GM23338 (cell line): Measurements from ENCODE around the gene CBLL2. TPM values are rescaled to one million over a fixed set of nuclear protein-coding genes. Genes with fewer than 3 reads are reported as not detected.

ENCODE experiments used
- ATAC-seq: fragments of 200-7000 bp; cut with Tn5 transposase; 3 replicates; pipeline ENCODE4 v1.9.1; 2020
- DNase-seq: peaks from one replicate; pipeline ENCODE4 v3.0.0-alpha.2; 2015; ENCODE audit warnings: low spot score
- H2AFZ ChIP-seq: fragments of 200-600 bp; sonication (generic); 2 replicates; pipeline ENCODE4 v1.8.0; 2016; ENCODE audit warnings: antibody characterized with exemption, mild to moderate bottlenecking, moderate library complexity
- H3F3A ChIP-seq: fragments of 200-600 bp; sonication (generic); replicated peaks from 2 replicates; pipeline ENCODE4 v1.8.0; 2017; ENCODE audit warnings: antibody characterized with exemption, mixed run types, low read depth
- H3K27ac ChIP-seq: fragments of 200-600 bp; sonication (generic); 2 replicates; pipeline ENCODE4 v1.6.1; 2016; ENCODE audit warnings: low read depth
- H3K27me3 ChIP-seq: fragments of 200-600 bp; sonication (generic); 2 replicates; pipeline ENCODE4 v1.8.0; 2016; ENCODE audit warnings: mild to moderate bottlenecking, mixed run types, moderate library complexity; ENCODE audit not compliant: insufficient read depth
- H3K36me3 ChIP-seq: fragments of 200-600 bp; sonication (generic); 2 replicates; pipeline ENCODE4 v1.8.0; 2016; ENCODE audit warnings: mild to moderate bottlenecking; ENCODE audit not compliant: insufficient read depth
- H3K4me1 ChIP-seq: fragments of 200-600 bp; sonication (generic); 2 replicates; pipeline ENCODE4 v1.8.0; 2016; ENCODE audit warnings: mild to moderate bottlenecking, moderate library complexity; ENCODE audit not compliant: insufficient read depth
- H3K4me2 ChIP-seq: fragments of 200-600 bp; sonication (generic); 2 replicates; pipeline ENCODE4 v1.7.1; 2017; ENCODE audit warnings: mixed run types
- H3K4me3 ChIP-seq: fragments of 200-600 bp; sonication (generic); 2 replicates; pipeline ENCODE4 v1.6.1; 2016; ENCODE audit warnings: mixed run types
- H3K79me2 ChIP-seq: fragments of 200-600 bp; sonication (generic); replicated peaks from 2 replicates; pipeline ENCODE4 v1.8.0; 2017; ENCODE audit warnings: mild to moderate bottlenecking; ENCODE audit not compliant: insufficient read depth
- H3K9me2 ChIP-seq: fragments of 200-600 bp; sonication (generic); 2 replicates; pipeline ENCODE4 v1.8.0; 2017; ENCODE audit not compliant: insufficient read depth
- H4K20me1 ChIP-seq: fragments of 200-600 bp; sonication (generic); replicated peaks from 2 replicates; pipeline ENCODE4 v1.8.0; 2017; ENCODE audit warnings: mild to moderate bottlenecking; ENCODE audit not compliant: insufficient read depth
- H3K27ac Mint-ChIP-seq: 2 replicates; pipeline ENCODE4 v1.8.0; 2020; ENCODE audit warnings: inconsistent platforms, mild to moderate bottlenecking, moderate library complexity, mixed read lengths
- H3K27me3 Mint-ChIP-seq: 3 replicates; pipeline ENCODE4 v1.8.0; 2022; ENCODE audit warnings: low read depth, mild to moderate bottlenecking, moderate library complexity, mixed read lengths, inconsistent platforms; ENCODE audit not compliant: insufficient read depth, poor library complexity
- H3K36me3 Mint-ChIP-seq: 3 replicates; pipeline ENCODE4 v1.8.0; 2021; ENCODE audit warnings: low read depth, mild to moderate bottlenecking, inconsistent platforms, moderate library complexity, mixed read lengths
- H3K4me1 Mint-ChIP-seq: 3 replicates; pipeline ENCODE4 v1.8.0; 2020; ENCODE audit warnings: mild to moderate bottlenecking, inconsistent platforms, mixed read lengths
- H3K4me3 Mint-ChIP-seq: 3 replicates; pipeline ENCODE4 v1.8.0; 2021; ENCODE audit warnings: moderate library complexity, mild to moderate bottlenecking, inconsistent platforms, mixed read lengths
- H3K9me3 Mint-ChIP-seq: 3 replicates; pipeline ENCODE4 v1.8.0; 2020; ENCODE audit warnings: moderate library complexity, mild to moderate bottlenecking, inconsistent platforms, mixed read lengths
- CREB1 ChIP-seq: fragments of 250-450 bp; sonication (Bioruptor Pico); IDR thresholded peaks from 2 replicates; pipeline ENCODE4 v1.5.0; 2020; ENCODE audit warnings: low read depth, mild to moderate bottlenecking, moderate library complexity
- EZH2 ChIP-seq: fragments of 200-600 bp; sonication (generic); IDR thresholded peaks from one replicate; pipeline ENCODE4 v1.8.0; 2017; ENCODE audit warnings: antibody characterized with exemption, mild to moderate bottlenecking, low read depth; ENCODE audit not compliant: unreplicated experiment
- POLR2AphosphoS5 ChIP-seq: IDR thresholded peaks from 2 replicates; pipeline ENCODE4 v1.6.1; 2016; ENCODE audit warnings: antibody characterized with exemption, low read depth
- ZNF462 ChIP-seq: fragments of 250-450 bp; sonication (Bioruptor Pico); IDR thresholded peaks from 2 replicates; pipeline ENCODE4 v1.5.0; 2020; ENCODE audit warnings: mild to moderate bottlenecking, moderate library complexity
- polyA plus RNA-seq: library from polyadenylated mRNA; unstranded; fragments of >200 nt; fragmentation: Nextera tagmentation; extraction: Ambion mirVana; gene quantifications from 2 replicates; pipeline ENCODE4 v1.2.1, GENCODE V29; 2016
- total RNA-seq: library from RNA; depleted of rRNA; stranded (reverse); fragments of >200 nt; shearing (Covaris generic); gene quantifications from 2 replicates; pipeline ENCODE4 v1.2.3, GENCODE V29; 2014

Gene CBLL2
- total and polyA plus RNA-seq, 2 experiments from 2014 or later, result not detected

DNA sequence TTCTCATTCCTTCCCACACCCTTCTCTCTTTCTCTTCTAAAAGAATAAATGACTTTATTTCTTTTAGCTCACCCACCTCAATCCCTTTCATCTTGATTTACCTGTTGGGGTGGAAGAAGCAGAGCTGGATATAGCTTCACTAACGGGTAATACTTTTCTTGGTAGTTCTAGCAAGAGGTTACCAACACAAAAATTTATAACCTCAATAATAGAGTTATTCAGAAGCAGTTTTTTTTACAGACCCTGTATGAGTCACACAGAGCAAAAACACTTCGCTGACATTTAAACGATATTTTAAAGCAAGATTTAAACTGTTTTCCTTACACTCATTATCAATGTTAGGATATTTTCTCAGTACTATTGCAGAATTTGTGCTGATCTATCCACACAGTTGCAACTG is 42.4 kb downstream of the CBLL2 start (continued):
- TF ChIP-seq ZNF462, result no peak

GRCh38 chrX:22320236-22320873 is 47.6 kb downstream of the CBLL2 start:
- H3K4me3 Mint-ChIP-seq, result no peak overlapping the region
- peak; percentile 11 for DNase-seq
- no peaks in the 10 kb centered on the region for H3K79me2 ChIP-seq
- no peak overlapping the region for H3K4me3 ChIP-seq
- no peaks in the 10 kb centered on the region for H3K9me3 Mint-ChIP-seq
- peak overlapping the region; percentile 55 for H3K4me2 ChIP-seq
- H3K27ac ChIP-seq, result no peak overlapping the region
- H3K27ac Mint-ChIP-seq, result peak overlapping the region; percentile 81; the same call in 1 of the 2 replicates
- no peaks in the 10 kb centered on the region for H3K36me3 ChIP-seq
- H4K20me1 ChIP-seq, result no peaks in the 10 kb centered on the region
- H3F3A ChIP-seq, result no peaks in the 10 kb centered on the region
- no peaks in the 10 kb centered on the region for H3K27me3 Mint-ChIP-seq
- H3K4me1 ChIP-seq, result peaks cover 15% of the 10 kb centered on the region
- H2AFZ ChIP-seq, result peak overlapping the region; percentile 90
- peak; percentile 49 for ATAC-seq
- no peaks in the 10 kb centered on the region for H3K36me3 Mint-ChIP-seq
- peaks cover 16% of the 10 kb centered on the region for H3K4me1 Mint-ChIP-seq
- TF ChIP-seq EZH2 (no peak), CREB1 (CRISPR knock-in tag) (no peak), POLR2AphosphoS5 (no peak)
- H3K9me2 ChIP-seq, result no peaks in the 10 kb centered on the region
- no peaks in the 10 kb centered on the region for H3K27me3 ChIP-seq
